Neutrophil (primary cell): ENCODE measurements around the gene A2M.
"Not testable (repeated sequence)": the region's sequence is repeated elsewhere in the genome, so short reads cannot be mapped to it uniquely, and the experiment has no call there.

Experiments used
- H3K27ac ChIP-seq: fragments of 200-600 bp; sonication (generic); 2 replicates; pipeline ENCODE4 v1.5.1; 2016; ENCODE audit warnings: mild to moderate bottlenecking, moderate library complexity
- H3K27me3 ChIP-seq: fragments of 200-600 bp; sonication (generic); 2 replicates; pipeline ENCODE4 v1.6.0; 2016; ENCODE audit warnings: mild to moderate bottlenecking
- H3K36me3 ChIP-seq: fragments of 200-600 bp; sonication (generic); 2 replicates; pipeline ENCODE4 v1.5.1; 2017
- H3K4me1 ChIP-seq, 2 experiments: fragments of 200-600 bp in 1 of 2; sonication (generic) in 1 of 2; 1 replicate in 1 of 2; 2 replicates in 1 of 2; pipeline versions ENCODE4 v1.5.1 to v1.6.1; 2013 to 2016; ENCODE audit warnings: low read depth in 1 of 2, low read length in 1 of 2, mild to moderate bottlenecking in 1 of 2, moderate library complexity in 1 of 2; ENCODE audit not compliant: control insufficient read depth in 1 of 2, insufficient read depth in 1 of 2
- H3K4me3 ChIP-seq, 2 experiments: fragments of 200-600 bp in 1 of 2; sonication (generic) in 1 of 2; 1 replicate in 1 of 2; 2 replicates in 1 of 2; pipeline ENCODE4 v1.5.1; 2013 to 2016; ENCODE audit warnings: low read depth in 1 of 2, low read length in 1 of 2, mild to moderate bottlenecking in 1 of 2, moderate library complexity in 1 of 2
- H3K9me3 ChIP-seq: fragments of 200-600 bp; sonication (generic); 2 replicates; pipeline ENCODE4 v1.5.1; 2016
- CTCF ChIP-seq: fragments of 200-600 bp; sonication (generic); IDR thresholded peaks from 2 replicates; pipeline ENCODE4 v1.5.1; 2016; ENCODE audit warnings: antibody characterized with exemption

A2M gene

GRCh38 chr12:9147461-9147860 lies 31.7 kb upstream of the A2M start:
- Histone ChIP-seq H3K36me3 (no peaks in the 10 kb centered on the region), H3K9me3 (no peaks in the 10 kb centered on the region), H3K27ac (no peak overlapping the region), H3K4me3 (no peak overlapping the region), H3K4me1 (no peaks in the 10 kb centered on the region), H3K27me3 (no peaks in the 10 kb centered on the region)
- TF ChIP-seq CTCF: no peak

- Histone ChIP-seq H3K4me3 (no peak overlapping the region), H3K9me3 (no peaks in the 10 kb centered on the region), H3K4me1 (no peaks in the 10 kb centered on the region), H3K27ac (no peak overlapping the region), H3K27me3 (no peaks in the 10 kb centered on the region), H3K36me3 (no peaks in the 10 kb centered on the region)
- TF ChIP-seq CTCF: no peak
Observed at GRCh38 chr12:9144730-9145106, 29.0 kb upstream of the A2M start.

- no peaks in the 10 kb centered on the region for H3K36me3 ChIP-seq
- no peaks in the 10 kb centered on the region for H3K4me1 ChIP-seq
- H3K27ac ChIP-seq: no peak overlapping the region
- no peaks in the 10 kb centered on the region for H3K9me3 ChIP-seq
- no peak for TF ChIP-seq CTCF
- no peaks in the 10 kb centered on the region for H3K27me3 ChIP-seq
- no peak overlapping the region for H3K4me3 ChIP-seq
Observed at GRCh38 chr12:9143929-9144729, 28.4 kb upstream of the A2M start.

- no peak overlapping the region for H3K4me3 ChIP-seq
- no peaks in the 10 kb centered on the region for H3K36me3 ChIP-seq
- H3K27me3 ChIP-seq: no peaks in the 10 kb centered on the region
- TF ChIP-seq CTCF: no peak
- H3K9me3 ChIP-seq: no peaks in the 10 kb centered on the region
- H3K27ac ChIP-seq: no peak overlapping the region
- no peaks in the 10 kb centered on the region for H3K4me1 ChIP-seq
Observed at GRCh38 chr12:9143137-9143536, 27.4 kb upstream of the A2M start.

GRCh38 chr12:9139588-9140290 lies 24.0 kb upstream of the A2M start:
- not testable (repeated sequence) for H3K27me3 ChIP-seq, H3K4me3 ChIP-seq, H3K27ac ChIP-seq, H3K4me1 ChIP-seq, H3K9me3 ChIP-seq, H3K36me3 ChIP-seq

- H3K4me3 ChIP-seq: no peak overlapping the region
- H3K9me3 ChIP-seq: no peaks in the 10 kb centered on the region
- no peaks in the 10 kb centered on the region for H3K27me3 ChIP-seq
- no peaks in the 10 kb centered on the region for H3K36me3 ChIP-seq
- H3K27ac ChIP-seq: no peak overlapping the region
- no peaks in the 10 kb centered on the region for H3K4me1 ChIP-seq
- TF ChIP-seq CTCF: no peak
Observed at GRCh38 chr12:9135903-9136310, 20.2 kb upstream of the A2M start.
